Right ventricle myocardium inferior (tissue), 1 donor: ENCODE data around the gene WBP2NL. TPM values are rescaled to one million over a fixed set of nuclear protein-coding genes. Genes with fewer than 3 reads are reported as not detected.
A peak's percentile ranks its signal among the peaks of the same experiment; 100 is the strongest.

Experiments used
- ATAC-seq: fragments of 200-7000 bp; cut with Tn5 transposase; one replicate; pipeline ENCODE4 v1.9.1; 2020; ENCODE audit warnings: mild to moderate bottlenecking, moderate library complexity
- DNase-seq: peaks from one replicate; pipeline ENCODE4 v3.0.0; 2021; ENCODE audit errors: missing footprints
- intact Hi-C: fragments of 100-400 bp; cut with DNase I; formaldehyde crosslinking; loops from one replicate; pipeline ENCODE4 v1.11.0; 2022
- total RNA-seq: library from RNA; stranded (reverse); fragmentation: NEBNext Ultra II Directional; extraction: Animal tissue kit (Norgen Biotek cat#: 25700); gene quantifications from one replicate; pipeline ENCODE4 v1.2.1, GENCODE V29; 2021
- donor health status: DM: no; HTN: yes; CAD: no; lungs with severe emphysema.

Gene WBP2NL
- total RNA-seq, 1 donor from 2014 or later: 0.24 TPM

- intact Hi-C loops: no loop called here
- no peak for DNase-seq
Observed at GRCh38 chr22:41976070-41976901, 22.3 kb upstream of the WBP2NL start.

GRCh38 chr22:41976961-41977566, 21.5 kb upstream of the WBP2NL start:
- no peak for ATAC-seq
- intact Hi-C loops: no loop called here

More at GRCh38 chr22:41976070-41976901, 22.3 kb upstream of the WBP2NL start:
- peak; percentile 37 for ATAC-seq

DNA sequence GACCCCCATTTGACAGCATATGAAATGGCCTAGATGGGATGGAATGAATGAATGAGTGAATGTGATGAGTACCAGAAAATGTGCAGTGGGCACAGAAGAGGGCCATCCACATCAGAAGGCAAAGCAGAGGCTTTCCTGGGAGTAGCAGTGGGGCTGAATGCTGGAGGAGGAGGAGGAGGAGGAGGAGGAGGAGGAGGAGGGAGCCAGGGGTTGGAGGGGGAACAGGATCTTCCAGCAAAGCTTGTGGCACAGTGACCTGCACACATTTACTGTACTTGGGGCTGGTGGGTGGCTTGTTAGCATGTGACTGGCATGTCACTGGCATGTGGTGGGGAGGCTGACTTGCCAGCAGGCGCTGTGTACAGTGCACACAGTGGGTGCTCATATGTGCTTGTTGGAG, 19.9 kb upstream of the WBP2NL start:
- DNase-seq (no peak), ATAC-seq (no peak)
- intact Hi-C loops: no loop called here

More at GRCh38 chr22:41976961-41977566, 21.5 kb upstream of the WBP2NL start:
- DNase-seq: no peak

- DNase-seq (no peak), ATAC-seq (no peak)
- intact Hi-C loops: no loop called here
Observed at GRCh38 chr22:41979423-41980250, 19.0 kb upstream of the WBP2NL start.

- no peak for DNase-seq
- intact Hi-C loops: no loop called here
- ATAC-seq: no peak
Observed at GRCh38 chr22:41982865-41983264, 15.7 kb upstream of the WBP2NL start.

DNA sequence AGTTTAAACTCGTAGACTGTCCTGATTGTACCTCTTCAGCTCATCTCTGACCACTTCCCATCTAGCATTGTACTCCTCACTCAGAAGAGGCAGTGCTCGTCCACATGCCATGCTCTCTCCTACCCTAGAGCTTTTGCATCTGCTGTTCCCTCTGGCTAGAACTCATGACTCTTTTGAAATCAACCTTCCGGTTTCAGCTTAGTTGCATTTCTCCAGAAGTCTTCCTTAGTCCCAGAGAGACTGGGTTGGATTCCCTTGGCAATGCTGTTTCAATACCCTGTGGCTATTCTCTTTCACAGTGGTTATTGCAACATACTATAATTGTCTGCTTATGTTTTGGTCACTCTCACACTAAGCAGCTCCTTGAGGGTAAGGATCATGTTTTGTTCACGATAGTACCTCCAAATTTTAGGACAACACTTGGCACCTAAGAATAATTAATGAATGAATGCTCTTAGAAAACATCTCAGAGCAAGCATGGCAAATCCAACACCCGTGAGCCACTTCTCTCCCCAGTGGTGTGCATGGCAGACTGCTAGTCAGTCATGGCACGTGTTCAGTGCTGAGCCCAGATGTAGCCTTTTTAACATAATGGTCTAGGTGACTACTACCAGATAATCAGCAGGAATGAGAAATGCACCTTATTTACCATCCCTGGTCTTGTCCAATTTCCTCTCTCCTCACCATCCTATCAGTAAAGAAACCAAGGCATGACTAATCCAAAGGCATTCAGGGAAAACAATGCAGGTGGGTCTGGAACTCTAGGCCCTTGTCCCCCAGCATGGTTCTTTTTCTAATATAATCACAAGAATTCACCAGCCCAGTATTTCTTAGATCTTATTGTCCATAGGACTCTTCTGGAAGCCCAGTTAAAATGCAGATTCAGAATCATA, 14.8 kb upstream of the WBP2NL start:
- no peak for ATAC-seq
- intact Hi-C loops: no loop called here
- no peak for DNase-seq

DNA sequence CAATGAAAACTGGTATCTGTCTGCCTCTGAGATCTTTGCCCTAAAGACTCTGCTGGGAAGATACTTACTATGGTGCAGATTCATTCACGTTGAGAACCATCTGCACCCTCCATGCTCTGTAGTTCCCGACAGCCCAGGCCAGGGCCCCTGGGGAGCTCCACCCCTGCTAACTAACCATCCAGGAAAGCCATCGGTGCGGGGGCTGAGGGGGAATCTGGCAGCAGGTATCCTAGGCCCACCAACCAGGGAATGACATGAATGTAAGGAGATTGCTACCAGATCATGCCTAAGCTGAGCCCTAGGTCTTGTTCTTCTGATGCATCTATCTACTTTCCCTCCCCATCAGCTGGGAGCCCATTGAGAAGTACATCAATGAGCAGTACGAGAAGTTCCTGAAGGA, 11.3 kb upstream of the WBP2NL start:
- intact Hi-C loops: no loop called here
- no peak for DNase-seq
- no peak for ATAC-seq

- intact Hi-C loops: no loop called here
- ATAC-seq: no peak
- no peak for DNase-seq
Observed at GRCh38 chr22:41989246-41989645, 9.3 kb upstream of the WBP2NL start.

DNA sequence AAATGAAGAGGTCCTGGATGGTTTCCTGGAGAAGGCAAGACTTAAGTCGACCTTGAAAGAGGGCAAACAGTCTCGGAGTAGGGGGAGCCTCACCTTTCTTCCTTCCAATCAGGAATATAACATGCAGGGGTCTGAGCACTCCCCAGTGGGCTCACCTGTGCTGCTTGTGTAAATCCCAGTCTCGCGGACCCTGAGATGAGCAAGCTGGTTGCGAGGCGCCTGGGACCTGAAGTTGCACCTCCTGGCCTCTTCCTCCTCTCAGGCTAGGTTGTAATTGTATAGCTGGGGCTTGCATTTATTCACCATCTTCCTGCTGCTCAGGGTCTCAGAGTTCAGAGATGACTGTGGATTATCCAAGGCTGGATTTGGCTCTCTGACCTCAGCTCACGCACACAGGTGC, 7.5 kb upstream of the WBP2NL start:
- ATAC-seq (no peak), DNase-seq (no peak)
- intact Hi-C loops: no loop called here

DNA sequence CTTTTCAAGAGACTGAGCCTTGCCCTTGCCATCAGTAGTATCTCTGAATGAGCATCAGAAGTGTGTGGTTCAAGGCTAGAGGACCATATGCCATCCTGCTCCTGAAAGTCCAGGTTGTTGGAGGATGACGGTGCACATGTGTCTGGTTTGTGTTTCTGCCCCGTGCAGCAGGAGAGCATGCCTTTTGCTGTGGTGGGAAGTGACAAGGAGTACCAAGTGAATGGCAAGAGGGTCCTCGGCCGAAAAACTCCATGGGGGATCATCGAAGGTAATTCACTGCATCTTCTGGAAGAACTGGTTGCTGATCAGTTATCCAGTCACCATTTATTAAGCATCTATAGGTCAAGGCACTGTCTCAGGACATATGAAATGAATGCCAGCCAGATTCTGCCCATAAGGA, 6.1 kb upstream of the WBP2NL start:
- ATAC-seq: no peak
- intact Hi-C loops: no loop called here
- no peak for DNase-seq

- ATAC-seq (no peak), DNase-seq (no peak)
- intact Hi-C loops: no loop called here
Observed at GRCh38 chr22:41995211-41995610, 3.4 kb upstream of the WBP2NL start.

DNA sequence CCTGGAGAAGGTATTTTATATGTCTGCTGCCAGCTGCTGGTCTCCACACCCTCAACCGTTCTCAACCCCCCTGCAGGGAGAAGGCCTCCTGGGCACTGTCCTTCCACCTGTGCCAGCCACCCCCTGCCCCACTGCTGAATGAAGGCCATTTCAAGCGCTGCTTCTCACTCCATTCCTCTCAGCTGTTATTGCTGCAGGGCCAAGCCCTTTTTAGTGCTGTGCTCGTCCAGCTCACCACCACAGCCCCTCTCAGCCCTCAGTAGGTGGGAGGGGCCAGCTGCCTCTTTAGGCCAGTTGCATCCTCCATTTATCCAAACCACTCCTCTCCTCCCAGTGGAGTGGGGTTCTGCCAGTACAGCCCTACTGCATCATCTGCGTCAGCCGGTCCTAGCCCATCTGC, 1.8 kb upstream of the WBP2NL start:
- ATAC-seq (no peak), DNase-seq (no peak)
- intact Hi-C loops: no loop called here

- intact Hi-C loops: no loop called here
- DNase-seq: no peak
- no peak for ATAC-seq
Observed at GRCh38 chr22:42000466-42000865, 1.9 kb downstream of the WBP2NL start.

DNA sequence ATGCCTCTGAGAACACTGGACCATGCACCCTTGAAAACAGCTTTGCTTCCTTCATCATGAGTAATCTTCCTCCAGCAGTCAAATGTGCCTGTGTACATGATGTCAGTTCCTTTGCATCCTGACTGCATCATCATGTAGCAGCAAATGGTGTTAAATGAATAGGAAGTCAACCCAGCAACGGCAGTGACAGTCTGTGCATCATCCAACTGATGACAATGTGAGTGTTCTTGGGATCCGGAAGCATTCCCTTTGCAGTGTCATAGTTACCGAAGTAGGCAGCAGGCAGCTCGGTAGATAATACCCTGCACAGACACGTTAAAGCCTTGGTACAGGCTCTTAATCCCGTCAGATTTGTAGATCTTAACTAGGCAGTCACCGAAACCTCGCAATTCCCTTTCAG, 2.5 kb downstream of the WBP2NL start:
- no peak for DNase-seq
- ATAC-seq: no peak
- intact Hi-C loops: no loop called here

- ATAC-seq (no peak), DNase-seq (no peak)
- intact Hi-C loops: no loop called here
Observed at GRCh38 chr22:42001706-42002105, 3.1 kb downstream of the WBP2NL start.

DNA sequence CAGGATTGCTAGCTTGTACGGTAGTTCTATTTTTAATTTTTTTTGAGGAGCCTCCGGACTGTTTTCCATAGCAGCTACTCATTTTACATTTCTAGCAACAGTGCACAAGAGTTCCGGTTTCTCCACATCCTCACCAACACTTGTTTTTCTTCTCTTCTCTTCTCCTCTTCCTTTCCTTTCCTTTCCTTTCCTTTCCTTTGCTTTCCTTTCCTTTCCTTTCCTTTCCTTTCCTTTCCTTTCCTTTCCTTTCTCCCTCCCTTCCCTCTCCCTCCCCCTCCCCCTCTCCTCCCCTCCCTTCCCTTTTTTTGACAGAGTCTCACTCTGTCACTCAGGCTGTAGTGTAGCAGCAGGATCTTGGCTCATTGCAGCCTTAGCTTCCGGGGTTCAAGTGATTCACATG, 9.3 kb downstream of the WBP2NL start:
- intact Hi-C loops: no loop called here
- ATAC-seq: no peak
- no peak for DNase-seq

DNA sequence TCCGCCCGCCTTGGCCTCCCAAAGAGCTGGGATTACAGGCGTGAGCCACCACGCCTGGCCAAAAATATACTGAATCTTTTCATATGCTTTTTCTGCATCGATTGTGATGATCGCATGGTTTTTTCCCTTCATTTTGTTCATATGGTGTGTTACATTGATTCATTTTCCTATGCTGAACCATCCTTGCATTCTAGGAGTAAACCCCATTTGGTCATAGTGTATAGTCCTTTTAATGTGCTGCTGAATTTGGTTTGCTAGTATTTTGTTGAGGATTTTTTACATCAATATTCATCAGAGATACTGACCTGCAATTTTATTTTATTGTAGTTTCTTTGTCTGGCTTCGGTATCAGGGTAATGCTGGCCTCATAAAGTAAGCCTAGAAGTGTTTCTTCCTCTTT, 12.2 kb downstream of the WBP2NL start:
- DNase-seq: no peak
- intact Hi-C loops: no loop called here
- ATAC-seq: no peak

DNA sequence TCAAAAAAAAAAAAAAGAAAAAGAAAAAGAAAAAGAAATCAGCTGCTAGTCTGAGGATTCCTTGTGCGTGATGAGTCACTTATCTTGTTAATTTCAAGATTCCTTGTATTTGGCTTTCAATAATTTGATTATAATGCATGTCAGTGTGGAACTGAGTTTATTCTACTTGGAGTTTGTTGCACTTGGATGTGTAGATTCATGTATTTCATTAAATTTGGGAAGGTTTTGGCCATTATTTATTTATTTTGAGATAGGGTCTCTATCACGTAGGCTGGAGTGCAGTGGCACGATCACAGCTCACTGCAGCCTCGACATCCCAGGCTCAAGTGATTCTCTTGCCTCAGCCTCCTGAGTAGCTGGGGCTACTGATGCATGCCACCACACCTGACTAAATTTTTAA, 14.8 kb downstream of the WBP2NL start:
- intact Hi-C loops: no loop called here
- no peak for ATAC-seq
- DNase-seq: no peak

GRCh38 chr22:42016111-42016510, 17.5 kb downstream of the WBP2NL start:
- DNase-seq (no peak), ATAC-seq (no peak)
- intact Hi-C loops: no loop called here
